Muscle of back (tissue), 13 donors: ENCODE results near the gene ANGPT4. TPM values are rescaled to one million over a fixed set of nuclear protein-coding genes. Genes with fewer than 3 reads are reported as not detected.

Experiments used
- DNase-seq, 3 donors: peaks; one replicate each; pipeline versions ENCODE4 v3.0.0 to v3.0.0-alpha.2; 2013
- long read RNA-seq, 9 donors: transcript quantifications; one replicate each; lab custom pipeline, GENCODE V29; 2026
- polyA plus RNA-seq, 10 donors: library from polyadenylated mRNA; unstranded; fragments of 120-200 nt; gene quantifications; one replicate each; pipeline ENCODE4 v1.2.1, GENCODE V29; 2013; ENCODE audit not compliant: insufficient read length in 10 of 10

The ANGPT4 gene, protein sequence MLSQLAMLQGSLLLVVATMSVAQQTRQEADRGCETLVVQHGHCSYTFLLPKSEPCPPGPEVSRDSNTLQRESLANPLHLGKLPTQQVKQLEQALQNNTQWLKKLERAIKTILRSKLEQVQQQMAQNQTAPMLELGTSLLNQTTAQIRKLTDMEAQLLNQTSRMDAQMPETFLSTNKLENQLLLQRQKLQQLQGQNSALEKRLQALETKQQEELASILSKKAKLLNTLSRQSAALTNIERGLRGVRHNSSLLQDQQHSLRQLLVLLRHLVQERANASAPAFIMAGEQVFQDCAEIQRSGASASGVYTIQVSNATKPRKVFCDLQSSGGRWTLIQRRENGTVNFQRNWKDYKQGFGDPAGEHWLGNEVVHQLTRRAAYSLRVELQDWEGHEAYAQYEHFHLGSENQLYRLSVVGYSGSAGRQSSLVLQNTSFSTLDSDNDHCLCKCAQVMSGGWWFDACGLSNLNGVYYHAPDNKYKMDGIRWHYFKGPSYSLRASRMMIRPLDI
- polyA plus RNA-seq = under 1 TPM in 9 of 10 donors, not detected in 1; 0.03 to 0.18 (median 0.06) TPM
- long read RNA-seq, donor 1 = 0 reads
- long read RNA-seq, donor 2 = 0 reads
- long read RNA-seq, donor 3 = 0 reads
- long read RNA-seq, donor 4 = 0 reads
- long read RNA-seq, donor 5 = 0 reads
- long read RNA-seq, donor 6 = 0 reads
- long read RNA-seq, donor 7 = 0 reads
- long read RNA-seq, donor 8 = 0 reads
- long read RNA-seq, donor 9 = 0 reads

DNA sequence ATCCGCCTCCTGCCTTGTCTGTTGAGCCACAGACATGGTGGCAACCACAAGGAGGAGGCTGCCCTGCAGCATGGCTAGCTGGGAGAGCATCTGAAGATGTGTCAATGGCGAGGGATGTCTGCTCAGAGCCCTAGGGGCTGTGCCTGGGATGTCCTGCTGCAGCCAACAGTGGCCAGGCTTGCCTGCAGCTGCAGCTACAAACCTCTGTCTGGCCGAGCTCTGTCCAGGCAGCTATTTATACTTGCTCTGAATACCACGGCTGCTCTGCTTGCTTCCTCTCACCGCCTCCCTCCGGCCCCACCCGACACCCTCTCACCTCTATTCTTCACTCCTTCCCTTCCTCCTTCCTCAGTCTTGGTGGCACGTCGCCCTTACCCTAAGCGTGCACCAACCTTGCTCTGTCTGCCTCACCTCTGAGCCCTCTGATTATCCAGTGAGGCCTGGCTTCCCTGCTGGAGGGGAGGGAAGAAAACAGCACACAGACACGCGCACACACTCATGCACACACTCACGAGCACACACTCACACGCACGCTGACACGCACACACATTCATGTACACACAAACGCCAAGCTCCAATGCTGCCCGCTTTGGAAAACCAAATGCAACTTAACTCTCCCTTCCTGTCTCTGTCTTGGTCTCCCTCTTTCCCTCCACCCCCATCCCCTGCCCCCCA lies at the start of gene ANGPT4:
TSS of gene ANGPT4 (minus strand) at position 210 of the 675 bp plus-strand sequence. CDS start at position 90, 120 bp downstream.
- DNase-seq = peak in 1 of 3 donors; percentile 24

DNA sequence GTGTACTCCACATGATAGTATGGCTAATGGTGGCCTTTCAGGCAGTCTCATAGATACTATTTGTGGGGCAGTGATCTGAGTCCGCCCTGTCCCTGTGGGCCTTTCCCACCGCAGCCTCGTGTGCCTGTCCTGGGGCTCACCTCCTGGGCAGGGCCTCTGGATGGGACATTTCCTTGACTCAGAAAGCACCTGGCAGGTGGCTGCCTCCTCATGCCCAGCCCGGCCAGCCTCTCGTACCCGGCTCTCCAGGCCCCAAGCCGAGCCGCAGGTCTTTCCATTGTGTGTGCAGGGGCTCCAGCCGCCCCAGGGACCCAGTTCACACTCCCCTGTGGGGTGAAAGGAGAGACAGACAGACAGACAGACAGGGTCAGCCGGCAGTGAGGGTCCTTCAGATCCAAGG lies 47.7 kb upstream of the ANGPT4 start:
- no peak for DNase-seq

DNA sequence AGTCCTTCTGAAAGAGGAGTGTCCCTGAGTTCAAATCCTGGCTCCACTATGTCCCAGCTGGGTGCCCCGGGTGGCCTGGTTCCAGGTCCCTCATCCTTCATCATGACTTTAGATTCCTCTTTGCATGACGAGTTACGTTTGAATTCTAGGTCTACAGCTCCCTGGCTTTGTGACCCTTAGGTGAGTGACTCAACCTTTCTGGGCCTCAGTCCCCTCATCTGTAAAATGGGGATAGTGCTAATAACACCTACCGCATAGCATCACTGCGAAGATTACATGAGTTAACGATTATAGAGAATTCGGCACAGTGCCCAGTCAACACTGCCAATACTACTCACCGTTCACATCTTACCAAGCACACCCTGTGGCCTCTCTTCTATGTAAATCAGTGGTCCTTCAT lies 46.5 kb upstream of the ANGPT4 start:
- DNase-seq = no peak

DNA sequence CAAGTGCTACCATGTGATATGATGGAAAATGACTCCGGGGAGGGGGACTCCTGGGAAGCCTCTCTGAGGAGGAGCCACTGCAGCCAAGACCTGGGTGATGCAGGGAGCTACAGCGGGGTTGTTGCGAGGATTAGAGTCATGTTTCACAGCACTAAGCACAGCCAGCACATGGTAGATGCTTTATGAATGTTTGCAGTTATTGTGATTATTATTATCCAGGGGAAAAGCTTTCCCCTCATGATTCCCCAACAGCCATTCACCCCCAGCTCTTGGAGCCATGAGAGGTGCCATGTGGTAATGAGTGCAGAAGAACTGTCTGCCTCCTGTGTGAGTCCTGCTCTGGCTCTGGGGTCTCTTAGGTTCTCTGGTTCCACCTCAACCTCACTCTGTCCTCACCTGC lies 46.1 kb upstream of the ANGPT4 start:
- DNase-seq = no peak

DNA sequence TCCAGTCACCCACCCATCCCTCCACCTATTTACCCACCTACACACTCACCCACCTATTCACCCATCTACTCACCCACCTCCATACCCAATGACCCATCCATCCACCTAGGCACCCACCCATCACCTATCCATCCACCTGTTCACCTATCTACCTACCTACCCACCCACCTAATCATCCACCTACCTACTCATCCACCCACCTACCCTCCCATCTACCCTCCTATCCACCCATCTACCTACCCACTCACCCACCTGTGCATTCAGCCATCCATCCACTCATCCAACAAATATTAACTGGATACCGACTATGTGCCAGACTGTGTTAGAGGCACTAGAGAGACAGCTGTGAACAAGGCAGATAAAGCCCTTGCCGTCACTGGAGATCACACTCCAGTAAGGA lies 45.6 kb upstream of the ANGPT4 start:
- no peak for DNase-seq

DNA sequence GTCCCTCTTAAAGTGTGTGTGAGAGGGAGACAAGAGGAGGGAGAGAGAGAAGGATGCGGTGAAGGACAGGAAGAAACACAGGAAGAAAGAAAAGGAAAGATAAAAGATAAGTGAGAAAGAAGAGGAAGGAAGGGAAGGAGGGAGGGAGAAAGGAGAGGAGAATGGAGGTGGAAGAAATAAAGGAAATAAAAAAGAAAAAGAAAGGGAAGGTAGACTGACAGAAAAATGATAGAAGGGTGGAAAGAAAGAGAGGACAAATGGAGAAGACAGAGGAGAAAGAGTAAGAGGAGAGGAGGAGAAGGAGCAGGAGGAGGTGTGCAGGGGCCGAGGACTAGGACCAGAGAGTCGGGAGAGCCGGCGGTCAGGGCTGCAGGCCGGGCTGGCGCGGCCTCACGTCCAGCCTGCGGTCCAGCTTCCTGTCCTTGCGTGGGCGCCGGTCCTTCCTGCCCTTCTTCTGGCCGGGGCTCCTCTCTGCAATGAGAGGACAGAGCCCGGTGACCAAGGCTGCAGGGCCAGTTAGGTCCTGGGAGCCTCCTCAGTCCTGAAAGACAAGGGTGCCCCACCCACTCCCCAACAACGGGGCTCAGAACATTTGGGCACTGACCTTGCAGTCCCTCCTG lies 44.0 kb upstream of the ANGPT4 start:
- no peak for DNase-seq

DNA sequence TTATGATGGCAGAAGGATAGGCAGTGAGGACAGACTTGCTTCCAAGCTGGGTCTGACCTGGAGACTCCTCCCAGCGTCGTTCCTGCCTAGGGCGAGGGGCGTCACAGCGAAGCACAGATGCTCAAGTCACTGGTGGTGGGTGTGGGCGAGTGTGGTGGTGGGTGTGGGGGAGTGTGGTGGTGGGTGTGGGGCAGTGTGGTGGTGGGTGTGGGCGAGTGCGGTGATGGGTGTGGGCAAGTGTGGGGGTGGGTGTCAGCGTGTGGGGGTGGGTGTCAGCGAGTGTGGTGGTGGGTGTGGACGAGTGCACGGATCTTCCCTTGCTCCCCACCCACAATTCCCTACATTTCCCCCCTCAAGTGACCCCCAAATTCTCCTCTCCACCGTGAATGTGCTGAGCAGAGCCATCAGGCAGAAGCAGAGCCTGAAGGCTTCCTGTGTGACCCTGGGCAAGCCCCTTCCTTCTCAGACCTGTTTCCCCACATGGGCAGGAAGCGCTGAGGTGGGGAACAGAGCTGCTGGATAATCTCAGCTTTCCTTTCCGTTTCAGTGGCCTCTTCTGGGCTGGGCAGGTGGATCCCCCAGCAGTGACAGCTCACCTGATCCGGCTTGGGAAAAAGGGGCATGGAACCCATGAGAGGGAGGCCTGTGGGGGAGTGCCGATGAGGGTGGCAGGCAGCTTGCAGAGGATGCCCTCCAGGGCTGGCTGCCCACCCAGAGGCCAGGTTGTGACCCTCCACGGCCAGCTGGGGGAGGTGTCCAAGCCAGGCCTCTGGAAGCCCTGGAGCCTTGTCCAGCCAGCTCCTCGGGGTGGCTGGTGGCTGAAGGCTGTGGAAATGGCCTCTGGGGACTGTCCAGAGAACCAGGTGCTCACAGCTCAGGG lies 43.0 kb upstream of the ANGPT4 start:
- DNase-seq = no peak

DNA sequence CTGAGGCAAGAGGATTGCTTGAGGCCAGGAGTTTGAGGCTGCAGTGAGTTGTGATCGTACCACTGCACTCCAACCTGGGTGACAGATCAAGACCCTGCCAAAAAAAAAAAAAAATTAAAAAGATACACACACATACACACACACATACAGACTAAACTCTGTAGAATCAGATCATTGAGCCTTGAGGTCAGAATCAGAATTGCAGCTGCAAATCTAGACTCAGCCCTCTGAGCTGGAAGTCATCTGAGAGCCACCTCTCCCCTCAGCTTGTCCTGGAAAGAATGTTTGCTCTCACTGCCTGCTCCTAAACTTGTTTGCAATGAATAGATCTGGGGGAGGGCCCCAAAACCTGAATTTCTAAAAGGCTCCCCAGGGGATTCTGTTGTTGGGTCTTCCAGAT lies 41.4 kb upstream of the ANGPT4 start:
- DNase-seq = no peak

DNA sequence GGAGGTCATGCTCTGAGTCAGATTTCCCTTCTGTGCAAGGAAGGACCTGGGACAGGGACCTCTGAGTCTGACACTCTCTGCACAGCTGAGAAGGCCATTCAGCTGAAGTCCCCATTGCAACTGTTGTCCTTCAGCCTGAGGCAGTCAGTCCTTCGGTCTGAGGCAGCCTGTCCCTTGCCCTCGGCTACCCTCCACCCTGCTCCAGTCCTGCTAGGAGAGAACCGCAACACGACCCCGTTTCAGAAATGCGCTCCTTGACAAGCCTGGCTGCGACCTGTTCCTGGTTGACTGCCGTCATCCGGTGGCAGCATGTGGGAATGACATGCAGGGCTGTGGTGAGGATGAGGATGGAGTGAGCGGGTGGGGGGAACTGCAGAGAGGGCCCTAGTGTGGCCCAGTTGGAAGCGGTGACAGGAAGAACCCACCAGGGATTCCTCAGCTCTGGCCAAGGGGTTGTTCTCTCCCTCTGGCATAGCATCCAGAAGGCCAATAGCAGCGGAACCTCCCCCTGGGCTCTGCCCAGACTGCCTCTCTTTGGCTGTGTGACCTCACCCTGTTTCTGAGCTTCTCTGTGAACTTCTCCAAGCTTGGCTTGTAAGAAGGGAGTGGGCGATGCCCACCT lies 40.3 kb upstream of the ANGPT4 start:
- DNase-seq = peak; percentile 32 to 71 (median 56)

DNA sequence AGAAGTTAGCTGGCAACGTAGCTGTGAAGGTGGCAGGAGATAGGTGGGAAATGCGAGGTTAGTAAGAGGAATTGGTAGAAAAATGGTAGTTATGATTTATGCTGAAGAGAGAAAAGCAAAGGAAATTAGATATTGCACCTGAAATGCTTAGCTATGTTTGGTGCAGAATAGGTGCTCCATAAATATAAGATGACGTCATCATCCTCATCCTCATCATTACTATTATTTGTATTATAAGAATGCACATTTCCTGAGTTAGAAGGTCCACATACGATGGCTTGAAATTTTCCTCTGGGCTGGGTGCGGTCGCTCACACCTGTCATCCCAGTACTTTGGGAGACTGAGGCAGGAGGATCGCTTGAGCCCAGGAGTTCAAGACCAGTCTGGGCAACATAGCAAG lies 39.5 kb upstream of the ANGPT4 start:
- no peak for DNase-seq

DNA sequence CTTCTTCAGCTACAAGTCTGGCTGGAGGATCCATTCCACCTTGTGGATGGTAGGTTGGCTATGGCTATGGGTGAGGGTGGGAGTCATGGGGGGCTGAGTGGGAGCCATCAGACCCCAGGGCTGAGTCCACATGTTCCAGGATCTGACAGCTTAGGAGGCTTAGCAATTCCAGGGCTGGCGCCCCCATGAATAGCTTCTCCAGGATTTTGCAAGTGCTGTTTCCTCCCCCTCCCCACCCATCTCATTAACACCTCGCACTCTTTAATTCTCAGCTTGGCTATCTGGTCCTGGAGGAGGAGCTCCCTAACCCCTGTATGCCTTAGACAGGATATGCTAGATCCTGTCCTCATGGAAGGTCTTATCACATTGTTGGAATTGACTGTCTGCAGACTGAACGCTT lies 39.0 kb upstream of the ANGPT4 start:
- no peak for DNase-seq

DNA sequence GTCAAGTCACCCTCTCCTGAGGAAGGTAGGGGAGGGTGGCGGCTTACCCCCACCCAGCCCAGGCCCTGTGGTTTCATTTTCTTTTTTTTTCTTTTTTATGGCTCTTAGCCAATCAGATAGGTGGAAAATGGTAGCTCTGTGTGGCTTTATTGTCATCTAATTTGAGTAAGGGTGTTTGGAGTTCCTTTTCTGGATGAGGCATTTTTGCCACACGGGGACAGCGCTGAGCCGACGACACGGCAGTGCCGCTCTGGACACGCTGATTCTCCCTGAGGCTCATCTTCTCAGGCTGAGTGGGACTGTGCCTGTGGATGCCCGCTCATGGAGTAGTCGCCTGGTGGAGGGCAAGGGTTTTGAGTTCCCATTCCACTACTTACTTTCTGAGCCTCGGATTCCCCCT lies 37.6 kb upstream of the ANGPT4 start:
- DNase-seq = no peak

DNA sequence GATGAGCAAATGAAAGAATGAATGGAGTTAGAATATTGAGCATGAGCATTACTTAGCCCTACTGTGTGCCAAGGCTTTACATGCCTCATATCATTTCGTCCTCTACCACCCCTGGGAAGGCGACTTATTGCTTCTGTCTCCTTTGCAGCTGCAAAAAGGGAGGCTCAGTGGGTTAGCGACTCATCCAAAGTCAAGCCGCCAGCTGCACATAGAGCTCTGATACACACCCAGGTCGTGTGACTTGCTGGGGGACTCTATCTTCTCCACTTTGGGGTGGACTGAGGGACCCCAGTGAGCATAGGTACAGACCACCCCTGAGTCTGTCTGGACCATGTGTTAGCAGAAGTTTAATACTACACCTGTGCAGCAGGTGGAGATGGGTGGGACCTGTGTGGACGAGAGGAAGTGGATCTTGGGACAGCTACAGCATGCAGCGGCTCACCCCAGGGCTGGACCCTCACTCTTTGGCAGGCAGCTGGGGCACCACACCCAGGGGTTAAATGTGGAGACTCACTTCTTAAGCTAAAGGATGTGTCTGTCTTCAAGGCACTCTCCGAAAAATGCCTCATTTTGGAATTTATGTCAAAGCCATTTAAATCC lies 36.2 kb upstream of the ANGPT4 start:
- no peak for DNase-seq

DNA sequence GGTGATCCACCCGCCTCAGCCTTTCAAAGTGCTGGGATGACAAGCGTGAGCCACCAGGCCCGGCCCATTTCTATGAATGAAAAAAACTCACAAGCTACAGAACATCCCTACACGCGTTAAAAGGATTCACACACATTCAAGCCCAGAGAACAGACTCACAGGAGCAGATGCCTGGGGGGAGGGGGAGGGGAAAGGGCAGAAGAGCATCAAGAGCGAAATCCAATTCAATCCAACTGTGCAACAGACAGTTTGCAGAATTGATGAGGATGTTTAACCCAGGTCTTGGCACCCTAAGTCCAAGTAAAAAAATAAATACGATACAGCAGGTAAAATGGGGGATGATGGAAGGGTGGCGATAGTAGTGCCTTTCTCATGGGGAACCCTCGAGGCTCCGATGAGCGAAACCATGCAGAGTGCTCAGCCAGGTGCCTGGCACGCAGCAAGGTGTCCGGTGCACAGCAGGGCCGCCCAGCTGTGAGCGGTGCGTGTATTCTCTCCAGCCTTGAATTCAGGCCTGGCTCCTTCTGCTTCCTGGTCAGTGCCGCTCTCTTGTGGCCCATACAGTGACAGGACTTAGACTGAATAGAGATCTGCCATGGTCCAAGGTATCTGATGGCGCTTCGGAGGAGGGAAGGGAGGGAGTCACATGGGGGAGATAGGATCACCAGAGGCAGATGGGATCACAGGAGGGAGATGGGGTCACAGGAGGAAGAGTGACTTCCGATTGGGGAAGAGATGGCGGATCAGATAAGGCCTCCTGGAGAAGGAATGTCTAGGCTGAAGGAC lies 35.4 kb upstream of the ANGPT4 start:
- no peak for DNase-seq

DNA sequence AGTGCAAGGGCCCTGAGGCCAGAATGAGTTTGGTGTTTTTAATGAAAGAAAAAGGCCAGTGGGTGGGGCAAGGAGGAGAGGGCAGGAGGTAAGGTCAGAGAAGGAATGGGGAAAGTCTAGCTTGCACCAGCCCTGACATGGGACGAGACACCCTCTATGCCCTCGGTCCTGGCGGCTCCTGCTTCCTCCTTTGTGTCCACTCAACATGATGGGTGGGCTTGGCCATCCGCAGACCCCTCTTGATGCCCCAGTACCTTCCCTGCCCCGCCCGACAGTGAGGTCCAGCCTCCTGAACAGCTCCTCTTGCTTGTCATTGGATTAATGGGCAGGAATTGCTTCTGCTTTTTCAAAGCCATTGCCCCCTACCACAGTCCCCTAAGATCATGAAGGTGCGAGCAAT lies 33.6 kb upstream of the ANGPT4 start:
- no peak for DNase-seq

DNA sequence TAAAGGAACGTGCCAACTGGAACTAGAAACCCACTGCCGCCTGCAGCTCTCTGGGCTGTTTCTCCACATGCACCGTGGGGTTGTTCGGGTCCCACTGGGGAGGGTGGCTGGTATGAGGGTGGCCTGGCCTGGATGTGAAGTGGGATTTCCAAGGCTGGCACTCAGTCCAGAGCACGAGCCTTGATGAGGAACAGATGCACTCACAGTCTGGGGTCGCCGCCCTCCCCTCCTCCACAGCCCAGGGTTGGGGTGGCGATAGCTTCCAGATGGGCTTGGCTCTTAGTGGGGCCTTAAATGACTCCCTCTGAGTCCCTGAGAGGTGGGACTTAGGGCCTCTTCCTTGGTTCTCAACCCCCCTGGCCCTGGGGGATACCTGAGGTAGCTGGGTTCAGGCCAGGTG lies 30.7 kb upstream of the ANGPT4 start:
- no peak for DNase-seq

DNA sequence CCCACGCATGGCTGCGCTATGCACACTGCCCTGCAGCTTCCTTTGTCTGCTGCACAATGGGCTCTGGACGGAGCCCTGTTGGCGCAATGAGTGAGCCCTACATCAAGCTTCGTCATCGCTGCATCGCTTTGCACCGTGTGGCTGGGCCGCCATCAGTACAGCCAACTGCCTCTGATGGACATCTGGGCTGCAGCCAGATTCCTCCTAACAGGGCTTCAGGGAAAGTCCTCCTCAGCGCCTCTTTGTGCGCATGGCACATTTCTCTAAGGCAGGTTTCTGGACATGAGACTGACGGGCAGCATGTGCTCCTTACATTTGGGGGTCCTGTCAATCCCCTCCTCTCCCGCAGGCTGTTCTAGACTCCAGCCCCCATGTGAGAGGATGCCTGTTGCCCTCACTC lies 29.7 kb upstream of the ANGPT4 start:
- no peak for DNase-seq

DNA sequence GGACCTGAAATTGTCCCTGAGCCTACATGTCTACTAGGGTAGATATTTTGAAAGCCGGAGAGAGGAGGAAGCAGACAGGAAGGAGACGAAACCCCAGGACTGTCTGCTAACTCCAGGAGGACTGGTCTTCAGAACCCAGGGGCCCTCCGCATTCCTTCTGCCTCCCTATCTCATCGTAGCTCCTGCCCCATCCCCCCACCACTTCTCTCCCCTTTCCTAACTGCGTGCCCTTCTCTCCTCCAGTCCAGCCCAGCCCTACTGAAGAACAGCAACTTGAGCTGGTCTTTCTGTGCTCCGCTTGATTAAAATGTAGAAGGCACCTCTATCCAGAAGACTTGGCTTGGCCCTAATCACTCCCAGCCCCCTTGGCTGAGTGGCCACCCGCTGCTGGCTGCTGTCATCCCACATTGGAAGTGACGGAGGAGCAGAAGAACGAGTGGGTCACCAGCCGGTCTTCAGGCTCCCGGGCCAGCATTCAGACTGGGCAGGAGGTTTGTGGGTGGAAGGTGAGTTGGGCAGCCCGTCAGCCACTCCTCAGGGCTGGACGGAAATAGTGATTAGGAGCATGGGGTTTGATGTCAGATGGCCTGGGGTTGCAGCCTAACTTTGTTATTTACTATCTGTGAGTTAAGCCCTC lies 28.8 kb upstream of the ANGPT4 start:
- DNase-seq = no peak

DNA sequence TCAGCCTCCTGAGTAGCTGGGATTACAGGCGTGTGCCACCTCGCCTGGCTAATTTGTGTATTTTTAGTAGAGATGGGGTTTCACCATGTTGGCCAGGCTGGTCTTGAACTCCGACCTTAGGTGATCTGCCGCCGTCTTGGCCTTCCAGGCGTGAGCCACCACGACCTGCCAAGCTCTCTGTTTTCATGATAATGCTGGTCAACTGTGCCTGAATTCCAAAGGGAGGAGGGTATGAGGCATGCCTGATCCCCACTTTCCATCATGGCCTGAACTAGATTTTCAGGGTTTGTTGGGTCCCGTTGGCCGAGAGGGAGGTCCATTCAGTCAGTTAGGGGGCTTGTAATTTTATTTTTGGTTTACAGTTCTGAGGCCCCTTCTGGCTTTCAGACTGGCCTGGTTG lies 28.0 kb upstream of the ANGPT4 start:
- no peak for DNase-seq
